Measurements from ENCODE around the gene USP12. TPM values are rescaled to one million over a fixed set of nuclear protein-coding genes. Genes with fewer than 3 reads are reported as not detected.

The USP12 gene
- polyA plus RNA-seq, 1 experiment, result 4.4 TPM

DNA sequence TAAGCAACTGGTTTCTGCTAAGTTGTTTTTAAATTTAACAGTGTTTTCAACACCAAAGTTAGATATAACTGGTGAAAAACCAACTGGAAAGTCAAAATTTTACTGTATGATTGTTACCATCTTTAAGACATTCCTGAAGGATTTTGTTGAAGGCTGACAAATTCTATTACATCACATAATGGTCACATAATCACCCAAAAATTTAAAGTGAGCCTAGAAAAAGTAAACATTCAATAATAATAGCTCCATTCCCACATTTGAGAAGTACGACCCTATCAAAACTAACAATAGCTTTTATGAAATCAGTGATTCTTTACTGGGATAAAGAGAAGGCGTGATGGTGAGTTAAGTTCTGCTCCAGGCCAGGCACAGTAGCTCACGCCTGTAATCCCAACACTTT is 51.6 kb downstream of the USP12 start:
- ChIA-PET POLR2A (no interaction called here), CTCF (interaction anchor here (0.6 to 1.2 kb wide), 3 partner anchors 47 to 212 kb away, joined by 3 read pairs; no protein-coding TSS in a partner anchor)
- Histone ChIP-seq H3K36me3 (ENCODE audit: control insufficient read depth, insufficient read depth, low read length) (no peaks in the 10 kb centered on the region), H3K27me3 (ENCODE audit: control insufficient read depth, insufficient read depth, low read length) (no peaks in the 10 kb centered on the region), H3K4me3 (ENCODE audit: low read depth, low read length) (no peak overlapping the region)
- TF ChIP-seq, protein P1, sequence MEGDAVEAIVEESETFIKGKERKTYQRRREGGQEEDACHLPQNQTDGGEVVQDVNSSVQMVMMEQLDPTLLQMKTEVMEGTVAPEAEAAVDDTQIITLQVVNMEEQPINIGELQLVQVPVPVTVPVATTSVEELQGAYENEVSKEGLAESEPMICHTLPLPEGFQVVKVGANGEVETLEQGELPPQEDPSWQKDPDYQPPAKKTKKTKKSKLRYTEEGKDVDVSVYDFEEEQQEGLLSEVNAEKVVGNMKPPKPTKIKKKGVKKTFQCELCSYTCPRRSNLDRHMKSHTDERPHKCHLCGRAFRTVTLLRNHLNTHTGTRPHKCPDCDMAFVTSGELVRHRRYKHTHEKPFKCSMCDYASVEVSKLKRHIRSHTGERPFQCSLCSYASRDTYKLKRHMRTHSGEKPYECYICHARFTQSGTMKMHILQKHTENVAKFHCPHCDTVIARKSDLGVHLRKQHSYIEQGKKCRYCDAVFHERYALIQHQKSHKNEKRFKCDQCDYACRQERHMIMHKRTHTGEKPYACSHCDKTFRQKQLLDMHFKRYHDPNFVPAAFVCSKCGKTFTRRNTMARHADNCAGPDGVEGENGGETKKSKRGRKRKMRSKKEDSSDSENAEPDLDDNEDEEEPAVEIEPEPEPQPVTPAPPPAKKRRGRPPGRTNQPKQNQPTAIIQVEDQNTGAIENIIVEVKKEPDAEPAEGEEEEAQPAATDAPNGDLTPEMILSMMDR (IDR thresholded peaks at IDR 0.05; ENCODE audit: insufficient read depth, low read depth, low read length), result no peak
- no peak for DNase-seq (ENCODE audit: low read depth)

GRCh38 chr13:27118428-27119054 is 53.1 kb downstream of the USP12 start:
- no peak overlapping the region for H3K4me3 ChIP-seq (ENCODE audit: low read depth, low read length)
- H3K36me3 ChIP-seq (ENCODE audit: control insufficient read depth, insufficient read depth, low read length), result no peaks in the 10 kb centered on the region
- no peak for DNase-seq (ENCODE audit: low read depth)
- no peaks in the 10 kb centered on the region for H3K27me3 ChIP-seq (ENCODE audit: control insufficient read depth, insufficient read depth, low read length)
- TF ChIP-seq, protein P1 (IDR thresholded peaks at IDR 0.05; ENCODE audit: insufficient read depth, low read depth, low read length), result no peak
- CTCF ChIA-PET, result interaction anchor here (0.9 kb wide), 1 partner anchor 109 kb away, joined by 3 read pairs; no protein-coding TSS in a partner anchor
- POLR2A ChIA-PET, result no interaction called here

DNA sequence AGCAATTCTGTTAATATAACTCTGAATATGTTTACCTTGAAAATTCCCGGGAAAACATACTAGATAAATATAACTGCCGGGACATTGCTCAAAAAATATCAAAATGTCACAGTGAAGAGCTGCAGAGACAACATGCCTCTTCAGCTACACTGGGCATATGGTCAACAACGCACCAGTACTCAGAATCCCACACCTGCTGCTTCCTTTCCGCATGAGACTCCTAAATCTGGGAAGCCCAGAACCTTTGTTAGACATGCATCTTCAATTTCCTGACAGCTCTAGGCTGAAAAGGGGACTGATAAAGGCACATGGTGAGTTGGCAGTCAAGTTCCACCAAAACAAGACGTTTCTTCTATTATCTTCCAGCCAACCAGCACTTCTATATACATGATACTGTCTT is 53.7 kb downstream of the USP12 start:
- Histone ChIP-seq H3K4me3 (ENCODE audit: low read depth, low read length) (no peak overlapping the region), H3K27me3 (ENCODE audit: control insufficient read depth, insufficient read depth, low read length) (no peaks in the 10 kb centered on the region), H3K36me3 (ENCODE audit: control insufficient read depth, insufficient read depth, low read length) (no peaks in the 10 kb centered on the region)
- CTCF ChIA-PET, result no interaction called here
- POLR2A ChIA-PET, result no interaction called here
- TF ChIP-seq, protein P1 (IDR thresholded peaks at IDR 0.05; ENCODE audit: insufficient read depth, low read depth, low read length), result no peak
- DNase-seq (ENCODE audit: low read depth), result no peak

DNA sequence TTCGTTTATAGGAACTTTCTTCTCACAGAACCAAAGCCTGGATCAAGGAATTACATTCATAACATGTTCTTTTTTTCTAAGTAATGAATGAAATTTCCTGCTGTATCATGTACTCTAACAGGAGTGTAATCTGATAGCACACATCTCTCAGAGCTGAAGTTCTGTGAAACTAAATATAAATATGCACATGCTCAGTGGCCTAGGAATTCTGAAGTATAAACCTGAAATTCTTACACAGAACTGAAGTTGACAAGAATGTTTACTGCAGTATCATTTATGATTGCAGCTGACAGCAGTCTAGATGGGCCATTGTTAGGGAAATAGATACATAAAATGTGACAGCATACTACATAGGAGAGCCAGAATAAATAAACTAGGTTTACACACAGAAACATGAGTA is 54.5 kb downstream of the USP12 start:
- TF ChIP-seq, protein P1 (IDR thresholded peaks at IDR 0.05; ENCODE audit: insufficient read depth, low read depth, low read length), result no peak
- DNase-seq (ENCODE audit: low read depth), result no peak
- no peaks in the 10 kb centered on the region for H3K36me3 ChIP-seq (ENCODE audit: control insufficient read depth, insufficient read depth, low read length)
- ChIA-PET POLR2A (no interaction called here), CTCF (no interaction called here)
- H3K4me3 ChIP-seq (ENCODE audit: low read depth, low read length), result no peak overlapping the region
- H3K27me3 ChIP-seq (ENCODE audit: control insufficient read depth, insufficient read depth, low read length), result no peaks in the 10 kb centered on the region

DNA sequence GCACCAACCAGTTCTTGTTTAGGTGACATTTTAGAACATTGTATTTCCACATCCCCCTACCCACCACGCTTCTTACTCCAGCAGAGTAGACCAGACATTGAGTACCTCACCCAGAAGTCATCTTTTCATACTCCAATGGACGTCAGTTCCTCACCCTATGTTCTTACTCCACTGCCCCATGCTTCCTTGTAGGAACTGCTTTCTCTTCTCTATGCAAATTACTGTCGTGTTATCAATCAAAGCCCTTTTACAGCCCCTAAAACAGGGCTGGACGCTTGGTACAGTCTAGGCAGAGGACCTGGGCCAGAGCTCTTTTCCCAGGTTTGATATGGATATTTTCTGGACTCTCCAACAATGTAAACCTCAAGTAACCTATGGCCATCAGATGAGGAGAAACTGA is 58.2 kb downstream of the USP12 start:
- DNase-seq (ENCODE audit: low read depth), result no peak
- CTCF ChIA-PET, result no interaction called here
- Histone ChIP-seq H3K36me3 (ENCODE audit: control insufficient read depth, insufficient read depth, low read length) (no peaks in the 10 kb centered on the region), H3K4me3 (ENCODE audit: low read depth, low read length) (no peak overlapping the region), H3K27me3 (ENCODE audit: control insufficient read depth, insufficient read depth, low read length) (no peaks in the 10 kb centered on the region)
- TF ChIP-seq, protein P1 (IDR thresholded peaks at IDR 0.05; ENCODE audit: insufficient read depth, low read depth, low read length), result no peak
- POLR2A ChIA-PET, result no interaction called here
